Loucy (cell line): ENCODE measurements around the gene TJAP1.

Source experiments
- CTCF ChIP-seq: fragments of 200-600 bp; sonication (generic); conservative IDR thresholded peaks from 2 replicates; pipeline ENCODE4 v1.5.1; 2014; ENCODE audit warnings: mild to moderate bottlenecking, antibody characterized with exemption, low read length
- EZH2phosphoT487 ChIP-seq: fragments of 200-600 bp; IDR thresholded peaks from 2 replicates; pipeline ENCODE4 v1.6.1; 2018; ENCODE audit warnings: antibody characterized with exemption, mild to moderate bottlenecking, moderate library complexity, borderline replicate concordance

- TF ChIP-seq CTCF, result no peak
- TF ChIP-seq EZH2phosphoT487, result no peak
Observed at GRCh38 chr6:43442935-43443334, 34.4 kb upstream of the TJAP1 start.
